Panc1 (cell line): ENCODE results near the gene CTDP1. TPM values are rescaled to one million over a fixed set of nuclear protein-coding genes. Genes with fewer than 3 reads are reported as not detected.
"Not testable (repeated sequence)": the region's sequence is repeated elsewhere in the genome, so short reads cannot be mapped to it uniquely, and the experiment has no call there.

Experiments used
- ATAC-seq: fragments of 200-7000 bp; cut with Tn5 transposase; 2 replicates; pipeline ENCODE4 v1.9.1; 2020; ENCODE audit warnings: mild to moderate bottlenecking, moderate library complexity
- BruUV-seq: library from RNA; stranded (reverse); fragments of 400-500 nt; replicated peaks from 2 replicates; lab custom pipeline; 2021; lab: Mats Ljungman, UMichigan
- CTCF ChIA-PET: fragments of 300-600 bp; sonication (Branson Sonifier 250); formaldehyde crosslinking; loops from one replicate; lab custom pipeline; 2022; ENCODE audit warnings: antibody characterized with exemption; lab: Charles Lee
- POLR2A ChIA-PET: fragments of 300-600 bp; sonication (Branson Sonifier 250); formaldehyde crosslinking; loops from one replicate; lab custom pipeline; 2022; ENCODE audit warnings: antibody characterized with exemption; lab: Charles Lee
- DNase-seq: peaks from one replicate; pipeline ENCODE4 v3.0.0-alpha.2; 2010; ENCODE audit warnings: low read depth, low spot score
- H3K27ac ChIP-seq: 2 replicates; pipeline ENCODE4 v1.5.1; 2011; ENCODE audit warnings: mild to moderate bottlenecking, low read length, inconsistent platforms
- H3K27me3 ChIP-seq: fragments of 200-500 bp; sonication (Bioruptor generic); 2 replicates; pipeline ENCODE4 v1.6.0; 2014; ENCODE audit warnings: low read length, inconsistent platforms; ENCODE audit not compliant: control insufficient read depth, insufficient read depth
- H3K36me3 ChIP-seq: fragments of 200-500 bp; sonication (Bioruptor generic); 2 replicates; pipeline ENCODE4 v1.5.1; 2014; ENCODE audit warnings: inconsistent platforms, mild to moderate bottlenecking, low read length, moderate library complexity; ENCODE audit not compliant: control insufficient read depth, insufficient read depth
- H3K4me1 ChIP-seq: 2 replicates; pipeline ENCODE4 v1.5.1; 2011; ENCODE audit warnings: inconsistent platforms, mild to moderate bottlenecking, low read length, moderate library complexity; ENCODE audit not compliant: control insufficient read depth, insufficient read depth
- H3K4me3 ChIP-seq, 2 experiments: 2 replicates each; pipeline ENCODE4 v1.5.1; 2011 to 2012; ENCODE audit warnings: low read depth in 2 of 2, low read length in 2 of 2, mild to moderate bottlenecking in 2 of 2, inconsistent platforms in 1 of 2, moderate library complexity in 1 of 2
- H3K9me3 ChIP-seq: fragments of 200-500 bp; sonication (Bioruptor generic); 2 replicates; pipeline ENCODE4 v1.5.1; 2014; ENCODE audit warnings: low read depth, mild to moderate bottlenecking, inconsistent platforms, low read length, moderate library complexity; ENCODE audit not compliant: control insufficient read depth, insufficient read depth
- CTCF ChIP-seq: fragments of 450-650 bp; IDR thresholded peaks from 2 replicates; pipeline ENCODE4 v1.5.1; 2017; ENCODE audit warnings: mild to moderate bottlenecking
- POLR2AphosphoS5 ChIP-seq: IDR thresholded peaks from 2 replicates; pipeline ENCODE4 v1.6.1; 2012; ENCODE audit warnings: mild to moderate bottlenecking, low read depth, low read length, moderate library complexity
- REST ChIP-seq, 2 experiments: IDR thresholded peaks; 2 replicates each; pipeline ENCODE4 v1.6.1; 2011 to 2012; ENCODE audit warnings: low read depth in 2 of 2, control low read depth in 1 of 2, low read length in 1 of 2, mild to moderate bottlenecking in 1 of 2, moderate library complexity in 1 of 2; ENCODE audit not compliant: insufficient read depth in 1 of 2
- SIN3A ChIP-seq: IDR thresholded peaks from 2 replicates; pipeline ENCODE4 v1.6.1; 2012; ENCODE audit warnings: low read depth, mild to moderate bottlenecking, low read length, moderate library complexity, borderline replicate concordance; ENCODE audit not compliant: insufficient read depth
- TCF7L2 ChIP-seq: IDR thresholded peaks from 2 replicates; pipeline ENCODE4 v1.6.1; 2011; ENCODE audit warnings: mild to moderate bottlenecking, low read depth, low read length, inconsistent platforms
- in situ Hi-C: cut with HindIII; loops from 2 replicates; pipeline ENCODE4 v1.10.0; 2016; ENCODE audit warnings: low sequenced_read_pairs, low pct_unique_long_range_greater_than_20kb
- intact Hi-C: fragments of 100-400 bp; cut with micrococcal nuclease; formaldehyde crosslinking; loops from one replicate; pipeline ENCODE4 v1.10.0; 2022; ENCODE audit not compliant: unreplicated experiment
- total RNA-seq: library from RNA; stranded (reverse); gene quantifications from one replicate; pipeline ENCODE4 v1.2.1, GENCODE V29; 2021; ENCODE audit not compliant: unreplicated experiment

Gene CTDP1
- total RNA-seq, 1 experiment from 2014 or later: 52.8 TPM

GRCh38 chr18:79718878-79719477 is 39.4 kb downstream of the CTDP1 start:
- no peak overlapping the region for H3K27ac ChIP-seq
- TF ChIP-seq CTCF: no peak
- TF ChIP-seq TCF7L2: no peak
- TF ChIP-seq POLR2AphosphoS5: no peak
- CTCF ChIA-PET: no interaction called here
- no TSS peak for BruUV-seq
- H3K9me3 ChIP-seq: no peaks in the 10 kb centered on the region
- in situ Hi-C loops: no loop called here
- DNase-seq (no peak), ATAC-seq (no peak)
- no peak overlapping the region for H3K4me3 ChIP-seq
- no peaks in the 10 kb centered on the region for H3K27me3 ChIP-seq
- H3K4me1 ChIP-seq: no peaks in the 10 kb centered on the region
- intact Hi-C loops: no loop called here
- H3K36me3 ChIP-seq: no peaks in the 10 kb centered on the region
- POLR2A ChIA-PET: no interaction called here

- H3K4me1 ChIP-seq, DNase-seq, CTCF ChIA-PET, intact Hi-C loops, H3K36me3 ChIP-seq, H3K4me3 ChIP-seq, ATAC-seq, H3K27ac ChIP-seq, POLR2A ChIA-PET, H3K27me3 ChIP-seq, H3K9me3 ChIP-seq, in situ Hi-C loops, BruUV-seq: not testable (repeated sequence)
These were observed 40.1 kb downstream of the CTDP1 start for GRCh38 chr18:79719478-79720358.

- DNase-seq: no peak
- Histone ChIP-seq H3K27ac (no peak overlapping the region), H3K4me1 (no peaks in the 10 kb centered on the region), H3K9me3 (no peaks in the 10 kb centered on the region), H3K36me3 (no peaks in the 10 kb centered on the region), H3K4me3 (no peak overlapping the region), H3K27me3 (no peaks in the 10 kb centered on the region)
- CTCF ChIA-PET: no interaction called here
- no peak for TF ChIP-seq SIN3A
- TF ChIP-seq TCF7L2: no peak
- no peak for TF ChIP-seq CTCF
- TF ChIP-seq REST (IDR thresholded peaks at IDR 0.05; ENCODE audit: insufficient read depth in 1 of 2, low read depth in 2 of 2, low read length in 1 of 2): no peak
- no peak for TF ChIP-seq POLR2AphosphoS5
- ATAC-seq: no peak
- no TSS peak for BruUV-seq
- intact Hi-C loops: no loop called here
- POLR2A ChIA-PET: no interaction called here
- in situ Hi-C loops: no loop called here
These were observed 40.7 kb downstream of the CTDP1 start for GRCh38 chr18:79720359-79720733.
